SKM-1 (cell line): ENCODE data around the gene RSRC1.
"Not testable (repeated sequence)": the region's sequence is repeated elsewhere in the genome, so short reads cannot be mapped to it uniquely, and the experiment has no call there.

Experiments
- DNase-seq: peaks from one replicate; lab custom pipeline; 2025; ENCODE audit not compliant: unreplicated experiment; lab: John Stamatoyannopoulos, UW

The RSRC1 gene

GRCh38 chr3:158109804-158110657, at the start of gene RSRC1:
TSS of gene RSRC1 (plus strand) at chr3:158110089. CDS start at chr3:158122105, 12,016 bp downstream.
- DNase-seq = peak; percentile 79

- DNase-seq = not testable (repeated sequence)
These were observed 44.3 kb upstream of the RSRC1 start for GRCh38 chr3:158065574-158065973.

GRCh38 chr3:158072790-158073189, 37.1 kb upstream of the RSRC1 start:
- no peak for DNase-seq

GRCh38 chr3:158074591-158074990, 35.3 kb upstream of the RSRC1 start:
- no peak for DNase-seq

- no peak for DNase-seq
These were observed 30.3 kb upstream of the RSRC1 start for GRCh38 chr3:158079599-158079998.

GRCh38 chr3:158084651-158085050, 25.2 kb upstream of the RSRC1 start:
- no peak for DNase-seq

GRCh38 chr3:158085358-158085757, 24.5 kb upstream of the RSRC1 start:
- DNase-seq = no peak

- no peak for DNase-seq
These were observed 24.0 kb upstream of the RSRC1 start for GRCh38 chr3:158085931-158086330.

- no peak for DNase-seq
These were observed 23.5 kb upstream of the RSRC1 start for GRCh38 chr3:158086361-158086760.

- DNase-seq = no peak
These were observed 23.1 kb upstream of the RSRC1 start for GRCh38 chr3:158086776-158087175.

- no peak for DNase-seq
These were observed 18.4 kb upstream of the RSRC1 start for GRCh38 chr3:158091531-158091930.

- no peak for DNase-seq
These were observed 16.4 kb upstream of the RSRC1 start for GRCh38 chr3:158093526-158093925.

GRCh38 chr3:158094235-158095110, 15.4 kb upstream of the RSRC1 start:
- DNase-seq = no peak

GRCh38 chr3:158095111-158095813, 14.6 kb upstream of the RSRC1 start:
- DNase-seq = no peak

GRCh38 chr3:158095814-158096704, 13.8 kb upstream of the RSRC1 start:
- no peak for DNase-seq

GRCh38 chr3:158097081-158097592, 12.8 kb upstream of the RSRC1 start:
- DNase-seq = peak; percentile 24

GRCh38 chr3:158097593-158098308, 12.1 kb upstream of the RSRC1 start:
- peak; percentile 16 for DNase-seq

GRCh38 chr3:158098309-158098639, 11.6 kb upstream of the RSRC1 start:
- no peak for DNase-seq

GRCh38 chr3:158098834-158099424, 11.0 kb upstream of the RSRC1 start:
- no peak for DNase-seq
